Renal cortical epithelial cell (primary cell): ENCODE measurements around the gene PLCD1. TPM values are rescaled to one million over a fixed set of nuclear protein-coding genes. Genes with fewer than 3 reads are reported as not detected.

Experiments
- DNase-seq: peaks from one replicate; pipeline ENCODE4 v3.0.0-alpha.2; 2011; ENCODE audit warnings: low read depth
- total RNA-seq: library from RNA; depleted of rRNA; stranded (reverse); fragments of >200 nt; gene quantifications from 2 replicates; pipeline ENCODE4 v1.2.3, GENCODE V29; 2014

Gene PLCD1
- total RNA-seq, 1 donor from 2014 or later: 20.5 TPM

DNA sequence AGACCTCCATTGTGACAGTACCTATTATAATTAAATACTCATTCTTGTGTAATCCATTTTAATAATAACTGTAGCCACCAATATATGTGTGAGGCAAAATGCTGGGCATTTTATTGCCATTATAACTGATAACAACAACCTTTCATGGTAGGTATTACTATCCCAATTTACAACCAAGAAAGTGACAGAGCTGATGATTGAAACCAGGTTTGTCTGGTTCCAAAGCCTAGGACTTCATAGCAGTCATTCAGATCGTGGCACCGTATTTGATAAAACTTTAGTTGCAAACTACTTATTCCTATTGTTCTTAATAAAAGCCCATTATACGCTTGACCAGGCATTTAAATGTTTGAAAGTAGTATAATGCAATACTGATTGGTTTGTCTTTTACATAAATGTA, 65.3 kb downstream of the PLCD1 start:
- no peak for DNase-seq

DNA sequence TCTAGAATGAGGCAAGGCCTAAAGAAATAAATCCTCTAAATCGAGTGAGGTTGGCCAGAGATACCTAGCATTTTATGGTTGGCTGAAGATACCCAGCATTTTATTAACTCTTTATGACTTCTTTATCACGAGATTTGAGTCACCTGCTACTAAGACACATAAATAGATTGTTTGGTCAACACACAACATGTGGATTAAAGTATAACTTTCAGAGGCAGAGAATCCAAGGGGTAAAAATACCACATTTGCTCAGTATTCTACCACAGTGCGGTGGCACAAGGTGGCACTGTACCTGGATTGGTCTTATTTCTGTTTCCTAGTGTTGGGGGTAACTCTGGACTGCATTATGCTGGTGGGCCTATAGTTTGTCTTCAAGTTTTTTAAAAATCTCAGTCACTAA, 65.8 kb downstream of the PLCD1 start:
- DNase-seq: peak; percentile 96

DNA sequence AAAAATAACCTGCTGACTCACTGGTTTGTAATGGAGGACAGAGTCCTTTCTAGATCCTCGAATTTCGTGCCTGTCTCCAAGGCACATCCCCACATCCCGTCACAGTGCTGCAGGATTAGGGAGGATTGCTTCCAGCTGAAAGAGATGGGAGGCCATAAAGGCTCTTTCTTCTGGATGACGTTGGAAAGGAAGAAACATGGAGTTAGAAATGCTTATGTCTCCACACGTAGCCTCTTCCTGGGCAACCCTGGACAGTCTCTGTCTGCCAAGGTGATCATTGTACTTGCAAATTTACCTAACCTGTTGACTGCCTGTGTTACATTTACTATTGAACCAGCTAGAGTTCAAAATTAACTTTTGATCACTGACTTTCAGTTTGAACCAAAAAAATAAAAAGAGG, 66.4 kb downstream of the PLCD1 start:
- no peak for DNase-seq

DNA sequence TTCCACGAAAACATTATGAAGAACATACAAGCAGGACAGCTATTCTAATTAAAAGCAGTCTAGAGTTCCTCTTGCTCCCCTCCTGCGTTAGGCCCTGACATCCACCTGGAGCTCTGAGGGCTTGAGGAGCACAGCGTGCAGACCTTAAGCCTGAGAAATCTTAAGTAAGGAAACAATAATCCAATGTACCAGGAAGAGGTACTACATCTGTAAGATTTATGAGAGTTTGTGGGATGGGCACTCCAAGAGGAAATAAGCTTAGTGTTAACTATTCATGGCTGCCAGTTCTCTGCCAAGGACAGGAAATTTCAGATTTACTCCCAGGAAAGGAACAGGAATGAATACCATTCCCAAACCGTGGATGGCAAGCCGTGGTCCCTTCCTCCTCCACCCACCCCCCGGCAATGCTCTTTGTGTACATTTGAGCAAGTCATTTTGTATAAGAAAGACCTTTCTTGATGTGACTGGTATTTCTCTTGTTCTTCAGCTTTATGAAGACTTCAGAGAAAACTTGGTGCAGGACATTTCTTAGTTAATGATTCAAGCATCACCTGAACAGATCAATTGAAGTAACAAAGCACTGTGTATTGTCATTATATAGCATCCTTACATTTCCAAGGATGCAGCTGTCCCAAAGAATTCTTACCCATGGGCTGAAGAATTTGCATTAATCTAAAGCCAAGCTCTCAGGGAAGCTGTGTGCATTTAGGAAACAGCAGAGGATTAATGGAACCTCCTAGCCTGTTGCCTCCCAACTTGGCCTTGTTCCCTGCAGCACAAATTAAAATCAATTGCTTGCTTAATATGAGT, 67.6 kb downstream of the PLCD1 start:
- DNase-seq: peak; percentile 62

DNA sequence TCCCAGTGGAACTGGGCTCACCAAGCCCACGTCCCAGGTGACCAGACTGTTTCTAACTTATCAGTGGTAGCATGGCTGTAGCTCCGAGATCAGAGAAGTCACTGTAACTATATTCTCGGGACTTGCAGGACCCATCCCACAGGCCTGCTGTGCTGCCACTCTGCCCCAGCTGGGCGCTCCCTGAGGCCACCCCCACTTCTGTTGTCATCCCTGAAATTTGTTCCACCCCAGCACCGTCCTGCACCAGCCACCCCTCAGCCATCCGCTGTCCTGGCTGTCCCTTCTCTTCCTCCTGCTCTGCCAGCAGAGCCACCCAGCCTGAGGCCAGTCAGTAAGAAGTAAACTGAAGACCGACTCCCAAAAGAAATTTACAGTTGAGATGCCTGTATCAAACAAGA, 71.9 kb downstream of the PLCD1 start:
- no peak for DNase-seq

Other genes starting within 250 kb of the PLCD1 start
- 29.2 and 43.4 TPM in 2 replicates for gene CTDSPL, start 167.8 kb downstream of the PLCD1 start, total RNA-seq
- gene VILL, start 38.9 kb downstream of the PLCD1 start, total RNA-seq: 4.0 and 4.5 TPM in 2 replicates
- gene DLEC1, start 9.6 kb upstream of the PLCD1 start, total RNA-seq: 0.20 TPM in 1 of 2 replicates, not detected in the other
- gene ACAA1, start 107.5 kb upstream of the PLCD1 start, total RNA-seq: 22.7 and 55.0 TPM in 2 replicates
- gene MYD88, start 109.0 kb upstream of the PLCD1 start, total RNA-seq: 22.7 and 28.7 TPM in 2 replicates
- 66.0 and 73.8 TPM in 2 replicates for gene OXSR1, start 135.9 kb upstream of the PLCD1 start, total RNA-seq
- 0.25 TPM in 1 of 2 replicates, not detected in the other for gene SLC22A13, start 236.2 kb upstream of the PLCD1 start, total RNA-seq